AG09319 (cell line): ENCODE data around the gene IQGAP2.

Experiments used
- DNase-seq: peaks from one replicate; pipeline ENCODE4 v3.0.0-alpha.2; 2010; ENCODE audit warnings: low read depth; ENCODE audit errors: extremely low read depth
- CTCF ChIP-seq: IDR thresholded peaks from 2 replicates; pipeline ENCODE4 v1.5.1; 2011; ENCODE audit warnings: low read depth, mild to moderate bottlenecking, inconsistent platforms, low read length, moderate library complexity

The IQGAP2 gene

GRCh38 chr5:76542887-76543690 lies 140.0 kb downstream of the IQGAP2 start:
- no peak for DNase-seq
- TF ChIP-seq CTCF, result no peak

- no peak; the same call in 1 of the 2 replicates for TF ChIP-seq CTCF
- no peak for DNase-seq
Observed at GRCh38 chr5:76544268-76544926, 141.3 kb downstream of the IQGAP2 start.

GRCh38 chr5:76545184-76545583 lies 142.1 kb downstream of the IQGAP2 start:
- no peak for DNase-seq
- no peak for TF ChIP-seq CTCF

- DNase-seq, result no peak
- no peak for TF ChIP-seq CTCF
Observed at GRCh38 chr5:76546497-76547102, 143.5 kb downstream of the IQGAP2 start.

GRCh38 chr5:76547242-76547890 lies 144.3 kb downstream of the IQGAP2 start:
- DNase-seq, result no peak
- no peak for TF ChIP-seq CTCF

GRCh38 chr5:76547891-76548524 lies 144.9 kb downstream of the IQGAP2 start:
- no peak for TF ChIP-seq CTCF
- no peak for DNase-seq
